ENCODE results near the gene ROPN1L.

Gene ROPN1L

GRCh38 chr5:10461904-10462555 lies 20.4 kb downstream of the ROPN1L start:
- no peak overlapping the region for H2AK5ac ChIP-seq (ENCODE audit: low read length)
- H3K4me3 ChIP-seq (ENCODE audit: low read depth, low read length), result no peak overlapping the region
- peaks cover 0 to 2% of the 10 kb centered on the region in 2 experiments for H3K4me1 ChIP-seq (ENCODE audit: control insufficient read depth in 1 of 2, insufficient read depth in 2 of 2, low read length in 2 of 2)
- H3K23ac ChIP-seq (ENCODE audit: low read length), result no peak overlapping the region
- no peak overlapping the region for H3K18ac ChIP-seq (ENCODE audit: low read length)
- no peak overlapping the region for H3K9ac ChIP-seq (ENCODE audit: low read length)
- H3K27me3 ChIP-seq (ENCODE audit: insufficient read depth, low read length), result no peaks in the 10 kb centered on the region
- H3K14ac ChIP-seq (ENCODE audit: low read length), result no peak overlapping the region
- H2BK5ac ChIP-seq (ENCODE audit: low read depth, low read length, poor library complexity), result no peak overlapping the region
- no CpG with 5 or more reads among the region's 10 CpGs for WGBS (ENCODE audit: extremely low coverage, insufficient coverage, insufficient read length)
- no peak overlapping the region for H2AFZ ChIP-seq (ENCODE audit: insufficient read depth, low read length, poor library complexity)
- no peaks in the 10 kb centered on the region for H3K79me1 ChIP-seq (ENCODE audit: low read length)
- DNase-seq, result no peak
- H3K4ac ChIP-seq (ENCODE audit: low read depth, low read length), result no peak overlapping the region
- H3K36me3 ChIP-seq (ENCODE audit: control insufficient read depth in 1 of 2, insufficient read depth in 2 of 2, low read length in 2 of 2), result no peaks in the 10 kb centered on the region
- H3K4me2 ChIP-seq (ENCODE audit: low read length), result no peak overlapping the region
- no peaks in the 10 kb centered on the region for H3K9me3 ChIP-seq (ENCODE audit: insufficient read depth, low read depth, low read length)
- no peak overlapping the region for H3K27ac ChIP-seq (ENCODE audit: low read depth, low read length)
- no peak overlapping the region for H4K12ac ChIP-seq (ENCODE audit: low read depth, low read length)
- no peak overlapping the region for H2BK12ac ChIP-seq (ENCODE audit: low read length)
- H4K8ac ChIP-seq (ENCODE audit: low read depth, low read length), result no peak overlapping the region
- H2BK120ac ChIP-seq (ENCODE audit: insufficient read depth, low read length, poor library complexity), result no peak overlapping the region
- no peak overlapping the region for H4K91ac ChIP-seq (ENCODE audit: low read depth, low read length)
- no peaks in the 10 kb centered on the region for H3K79me2 ChIP-seq (ENCODE audit: control insufficient read depth, insufficient read depth, low read length, poor library complexity)

GRCh38 chr5:10463566-10463965 lies 21.9 kb downstream of the ROPN1L start:
- H3K4me1 ChIP-seq (ENCODE audit: control insufficient read depth in 1 of 2, insufficient read depth in 2 of 2, low read length in 2 of 2), result peaks cover 7 to 9% of the 10 kb centered on the region in 2 experiments
- H3K4me3 ChIP-seq (ENCODE audit: low read depth, low read length), result no peak overlapping the region
- no peaks in the 10 kb centered on the region for H3K36me3 ChIP-seq (ENCODE audit: control insufficient read depth in 1 of 2, insufficient read depth in 2 of 2, low read length in 2 of 2)
- no peak overlapping the region for H2BK5ac ChIP-seq (ENCODE audit: low read depth, low read length, poor library complexity)
- no peak overlapping the region for H3K4me2 ChIP-seq (ENCODE audit: low read length)
- WGBS (ENCODE audit: extremely low coverage, insufficient coverage, insufficient read length), result no CpG with 5 or more reads among the region's 6 CpGs
- H3K18ac ChIP-seq (ENCODE audit: low read length), result no peak overlapping the region
- no peak overlapping the region for H2BK120ac ChIP-seq (ENCODE audit: insufficient read depth, low read length, poor library complexity)
- no peak for DNase-seq
- no peaks in the 10 kb centered on the region for H3K79me2 ChIP-seq (ENCODE audit: control insufficient read depth, insufficient read depth, low read length, poor library complexity)
- no peak overlapping the region for H2AK5ac ChIP-seq (ENCODE audit: low read length)
- no peak overlapping the region for H4K8ac ChIP-seq (ENCODE audit: low read depth, low read length)
- no peaks in the 10 kb centered on the region for H3K9me3 ChIP-seq (ENCODE audit: insufficient read depth, low read depth, low read length)
- H3K27ac ChIP-seq (ENCODE audit: low read depth, low read length), result no peak overlapping the region
- no peak overlapping the region for H3K4ac ChIP-seq (ENCODE audit: low read depth, low read length)
- H4K12ac ChIP-seq (ENCODE audit: low read depth, low read length), result no peak overlapping the region
- no peak overlapping the region for H3K14ac ChIP-seq (ENCODE audit: low read length)
- no peak overlapping the region for H3K9ac ChIP-seq (ENCODE audit: low read length)
- H2BK12ac ChIP-seq (ENCODE audit: low read length), result no peak overlapping the region
- no peak overlapping the region for H3K23ac ChIP-seq (ENCODE audit: low read length)
- H3K79me1 ChIP-seq (ENCODE audit: low read length), result peaks cover 1% of the 10 kb centered on the region
- H3K27me3 ChIP-seq (ENCODE audit: insufficient read depth, low read length), result no peaks in the 10 kb centered on the region
- no peak overlapping the region for H2AFZ ChIP-seq (ENCODE audit: insufficient read depth, low read length, poor library complexity)
- H4K91ac ChIP-seq (ENCODE audit: low read depth, low read length), result no peak overlapping the region

- Histone ChIP-seq H4K12ac (ENCODE audit: low read depth, low read length) (no peak overlapping the region), H2BK5ac (ENCODE audit: low read depth, low read length, poor library complexity) (no peak overlapping the region)
- DNase-seq, result peak in 1 of 2 donors; percentile 42
Observed at GRCh38 chr5:10464173-10464572, 22.5 kb downstream of the ROPN1L start.

GRCh38 chr5:10465726-10466125 lies 24.0 kb downstream of the ROPN1L start:
- Histone ChIP-seq H3K79me2 (ENCODE audit: control insufficient read depth, insufficient read depth, low read length, poor library complexity) (no peaks in the 10 kb centered on the region), H3K27me3 (ENCODE audit: insufficient read depth, low read length) (no peaks in the 10 kb centered on the region), H4K12ac (ENCODE audit: low read depth, low read length) (no peak overlapping the region), H2BK12ac (ENCODE audit: low read length) (no peak overlapping the region), H4K91ac (ENCODE audit: low read depth, low read length) (no peak overlapping the region), H3K23ac (ENCODE audit: low read length) (no peak overlapping the region), H2BK120ac (ENCODE audit: insufficient read depth, low read length, poor library complexity) (no peak overlapping the region), H3K9me3 (ENCODE audit: insufficient read depth, low read depth, low read length) (no peaks in the 10 kb centered on the region), H3K4me2 (ENCODE audit: low read length) (no peak overlapping the region), H3K36me3 (ENCODE audit: control insufficient read depth in 1 of 2, insufficient read depth in 2 of 2, low read length in 2 of 2) (no peaks in the 10 kb centered on the region), H4K8ac (ENCODE audit: low read depth, low read length) (no peak overlapping the region), H2AK5ac (ENCODE audit: low read length) (no peak overlapping the region), H3K27ac (ENCODE audit: low read depth, low read length) (no peak overlapping the region), H3K4ac (ENCODE audit: low read depth, low read length) (no peak overlapping the region), H2BK5ac (ENCODE audit: low read depth, low read length, poor library complexity) (no peak overlapping the region), H3K9ac (ENCODE audit: low read length) (no peak overlapping the region), H3K79me1 (ENCODE audit: low read length) (peaks cover 1% of the 10 kb centered on the region), H2AFZ (ENCODE audit: insufficient read depth, low read length, poor library complexity) (no peak overlapping the region), H3K14ac (ENCODE audit: low read length) (no peak overlapping the region), H3K4me1 (ENCODE audit: control insufficient read depth in 1 of 2, insufficient read depth in 2 of 2, low read length in 2 of 2) (peaks cover 7 to 9% of the 10 kb centered on the region in 2 experiments), H3K4me3 (ENCODE audit: low read depth, low read length) (no peak overlapping the region), H3K18ac (ENCODE audit: low read length) (no peak overlapping the region)
- WGBS (ENCODE audit: extremely low coverage, insufficient coverage, insufficient read length), result no CpG with 5 or more reads among the region's 10 CpGs
- no peak for DNase-seq

More at GRCh38 chr5:10464173-10464572, 22.5 kb downstream of the ROPN1L start:
- Histone ChIP-seq H3K4me3 (ENCODE audit: low read depth, low read length) (no peak overlapping the region), H3K14ac (ENCODE audit: low read length) (no peak overlapping the region), H3K79me2 (ENCODE audit: control insufficient read depth, insufficient read depth, low read length, poor library complexity) (no peaks in the 10 kb centered on the region), H2AK5ac (ENCODE audit: low read length) (no peak overlapping the region), H3K23ac (ENCODE audit: low read length) (no peak overlapping the region), H4K91ac (ENCODE audit: low read depth, low read length) (no peak overlapping the region), H2BK120ac (ENCODE audit: insufficient read depth, low read length, poor library complexity) (no peak overlapping the region), H3K9me3 (ENCODE audit: insufficient read depth, low read depth, low read length) (no peaks in the 10 kb centered on the region), H3K36me3 (ENCODE audit: control insufficient read depth in 1 of 2, insufficient read depth in 2 of 2, low read length in 2 of 2) (no peaks in the 10 kb centered on the region), H3K27me3 (ENCODE audit: insufficient read depth, low read length) (no peaks in the 10 kb centered on the region), H3K27ac (ENCODE audit: low read depth, low read length) (no peak overlapping the region), H3K79me1 (ENCODE audit: low read length) (peaks cover 1% of the 10 kb centered on the region), H3K4me1 (ENCODE audit: control insufficient read depth in 1 of 2, insufficient read depth in 2 of 2, low read length in 2 of 2) (peaks cover 7 to 9% of the 10 kb centered on the region in 2 experiments), H3K4me2 (ENCODE audit: low read length) (no peak overlapping the region), H3K18ac (ENCODE audit: low read length) (no peak overlapping the region), H3K4ac (ENCODE audit: low read depth, low read length) (no peak overlapping the region), H3K9ac (ENCODE audit: low read length) (no peak overlapping the region), H2AFZ (ENCODE audit: insufficient read depth, low read length, poor library complexity) (no peak overlapping the region), H4K8ac (ENCODE audit: low read depth, low read length) (no peak overlapping the region), H2BK12ac (ENCODE audit: low read length) (no peak overlapping the region)
- WGBS (ENCODE audit: extremely low coverage, insufficient coverage, insufficient read length), result no CpG with 5 or more reads among the region's 11 CpGs
